H1 (cell line): ENCODE measurements around the gene DPEP1. TPM values are rescaled to one million over a fixed set of nuclear protein-coding genes. Genes with fewer than 3 reads are reported as not detected.

Experiments
- CTCF ChIA-PET: fragments of 300-600 bp; sonication (Branson Sonifier 250); formaldehyde crosslinking; loops from one replicate; lab custom pipeline; 2021; ENCODE audit not compliant: partially characterized antibody; lab: Charles Lee
- POLR2A ChIA-PET: fragments of 300-600 bp; sonication (Branson Sonifier 250); formaldehyde crosslinking; loops from one replicate; lab custom pipeline; 2021; ENCODE audit warnings: inconsistent platforms; ENCODE audit not compliant: partially characterized antibody; lab: Charles Lee
- DNase-seq, 2 experiments: peaks; one replicate each; pipeline versions ENCODE4 v3.0.0 to v3.0.0-alpha.2; 2010 to 2022; ENCODE audit warnings: low spot score in 2 of 2, low read depth in 1 of 2, mixed read lengths in 1 of 2
- FAIRE-seq: peaks from 2 replicates; lab custom pipeline; 2011; peaks lifted over from hg19 to GRCh38; lab: Jason Lieb, UNC
- H2AFZ ChIP-seq: 2 replicates; pipeline ENCODE4 v1.8.1; 2012; ENCODE audit warnings: low read length, inconsistent platforms
- H2AK5ac ChIP-seq: 2 replicates; pipeline ENCODE4 v1.6.1; 2013; ENCODE audit warnings: low read depth, low read length
- H2BK120ac ChIP-seq: replicated peaks from 2 replicates; pipeline ENCODE3; 2013; ENCODE audit warnings: low read depth, low read length, inconsistent platforms
- H2BK12ac ChIP-seq: 2 replicates; pipeline ENCODE4 v1.6.1; 2013; ENCODE audit warnings: low read depth, low read length
- H2BK15ac ChIP-seq: 2 replicates; pipeline ENCODE4 v1.6.1; 2013; ENCODE audit warnings: low read length
- H2BK20ac ChIP-seq: 2 replicates; pipeline ENCODE4 v1.6.1; 2013; ENCODE audit warnings: low read length
- H2BK5ac ChIP-seq: 2 replicates; pipeline ENCODE4 v1.6.1; 2013; ENCODE audit warnings: low read depth, low read length
- H3K14ac ChIP-seq: 2 replicates; pipeline ENCODE4 v1.6.1; 2013; ENCODE audit warnings: inconsistent platforms; ENCODE audit not compliant: insufficient read length
- H3K18ac ChIP-seq: 2 replicates; pipeline ENCODE4 v1.6.1; 2013; ENCODE audit warnings: low read length; ENCODE audit errors: extremely low read depth
- H3K23ac ChIP-seq: 2 replicates; pipeline ENCODE4 v1.6.1; 2013; ENCODE audit warnings: inconsistent platforms; ENCODE audit not compliant: insufficient read length
- H3K23me2 ChIP-seq: 2 replicates; pipeline ENCODE4 v1.6.1; 2013; ENCODE audit warnings: low read depth, low read length
- H3K27ac ChIP-seq: 2 replicates; pipeline ENCODE4 v1.6.1; 2011; ENCODE audit warnings: low read depth, low read length, inconsistent platforms
- H3K27me3 ChIP-seq, 4 experiments: replicated peaks in 1 of 4; 1 replicate in 1 of 4; 2 replicates in 3 of 4; pipeline versions ENCODE4 v1.6.1 to v1.8.1; 2011 to 2013; ENCODE audit warnings: low read length in 3 of 4, mild to moderate bottlenecking in 3 of 4, inconsistent platforms in 2 of 4, mixed read lengths in 2 of 4, moderate library complexity in 1 of 4; ENCODE audit not compliant: control insufficient read depth in 3 of 4, insufficient read depth in 3 of 4; ENCODE audit errors: extremely low read depth in 1 of 4
- H3K36me3 ChIP-seq, 4 experiments: 2 replicates each; pipeline versions ENCODE4 v1.6.1 to v1.8.1; 2011 to 2013; ENCODE audit warnings: mild to moderate bottlenecking in 4 of 4, low read length in 3 of 4, moderate library complexity in 2 of 4, control low read depth in 1 of 4, inconsistent platforms in 1 of 4; ENCODE audit not compliant: insufficient read depth in 4 of 4, control insufficient read depth in 2 of 4
- H3K4ac ChIP-seq: replicated peaks from 2 replicates; pipeline ENCODE3; 2013; ENCODE audit warnings: low read length, low read depth, mixed read lengths, inconsistent platforms; ENCODE audit not compliant: insufficient read length
- H3K4me1 ChIP-seq, 4 experiments: replicated peaks in 1 of 4; 1 replicate in 1 of 4; 2 replicates in 3 of 4; pipeline versions ENCODE4 v1.6.1 to v1.8.1; 2011 to 2013; ENCODE audit warnings: low read length in 3 of 4, inconsistent platforms in 2 of 4, mixed read lengths in 1 of 4; ENCODE audit not compliant: insufficient read depth in 4 of 4, control insufficient read depth in 3 of 4
- H3K4me2 ChIP-seq, 2 experiments: 2 replicates each; pipeline versions ENCODE4 v1.6.1 to v1.8.1; 2011 to 2013; ENCODE audit warnings: low read depth in 2 of 2, low read length in 2 of 2, control low read depth in 1 of 2, inconsistent platforms in 1 of 2, mild to moderate bottlenecking in 1 of 2; ENCODE audit not compliant: insufficient read depth in 1 of 2
- H3K4me3 ChIP-seq, 4 experiments: fragments of 200-600, 300-600 bp in 1 of 4; sonication (generic), shearing (Covaris generic), sonication (Bioruptor Twin) in 1 of 4; 2 replicates each; pipeline versions ENCODE4 v1.5.1 to v1.8.1; 2011 to 2016; ENCODE audit warnings: low read length in 4 of 4, low read depth in 3 of 4, control low read depth in 2 of 4, inconsistent platforms in 2 of 4, mild to moderate bottlenecking in 2 of 4, mixed read lengths in 1 of 4, moderate library complexity in 1 of 4; ENCODE audit not compliant: insufficient read depth in 2 of 4; ENCODE audit errors: extremely low read depth in 1 of 4
- H3K56ac ChIP-seq: replicated peaks from 2 replicates; pipeline ENCODE3; 2013; ENCODE audit warnings: low read depth, mild to moderate bottlenecking, mixed read lengths, low read length, inconsistent platforms; ENCODE audit not compliant: insufficient read length
- H3K79me1 ChIP-seq: 2 replicates; pipeline ENCODE4 v1.6.1; 2013; ENCODE audit warnings: low read depth, low read length, control low read depth
- H3K79me2 ChIP-seq, 2 experiments: 2 replicates each; pipeline versions ENCODE4 v1.6.1 to v1.8.1; 2012 to 2013; ENCODE audit warnings: low read length in 2 of 2, mild to moderate bottlenecking in 2 of 2, inconsistent platforms in 1 of 2; ENCODE audit not compliant: insufficient read depth in 2 of 2, control insufficient read depth in 1 of 2
- H3K9ac ChIP-seq, 4 experiments: replicated peaks in 1 of 4; 1 replicate in 1 of 4; 2 replicates in 3 of 4; pipeline versions ENCODE4 v1.6.1 to v1.8.1; 2011 to 2013; ENCODE audit warnings: low read depth in 3 of 4, low read length in 3 of 4, control low read depth in 2 of 4, mild to moderate bottlenecking in 2 of 4, moderate library complexity in 2 of 4, inconsistent platforms in 1 of 4; ENCODE audit errors: extremely low read depth in 1 of 4
- H3K9me3 ChIP-seq, 2 experiments: 2 replicates each; pipeline versions ENCODE4 v1.6.1 to v1.8.1; 2012 to 2013; ENCODE audit warnings: mild to moderate bottlenecking in 2 of 2, moderate library complexity in 2 of 2, control low read depth in 1 of 2, inconsistent platforms in 1 of 2, low read depth in 1 of 2, low read length in 1 of 2, mixed read lengths in 1 of 2; ENCODE audit not compliant: insufficient read depth in 2 of 2
- H4K20me1 ChIP-seq, 2 experiments: replicated peaks in 1 of 2; 2 replicates each; pipeline versions ENCODE3 to v1.8.1; 2011 to 2013; ENCODE audit warnings: inconsistent platforms in 2 of 2, low read length in 2 of 2, mild to moderate bottlenecking in 1 of 2; ENCODE audit not compliant: insufficient read depth in 2 of 2, control insufficient read depth in 1 of 2
- H4K5ac ChIP-seq: 2 replicates; pipeline ENCODE4 v1.6.1; 2013; ENCODE audit warnings: low read length, low read depth, mixed read lengths, inconsistent platforms; ENCODE audit not compliant: insufficient read length
- H4K8ac ChIP-seq: 2 replicates; pipeline ENCODE4 v1.8.0; 2013; ENCODE audit warnings: mild to moderate bottlenecking, moderate library complexity, low read length, inconsistent platforms; ENCODE audit not compliant: insufficient read depth; ENCODE audit errors: extremely low read depth
- H4K91ac ChIP-seq: replicated peaks from 2 replicates; pipeline ENCODE3; 2013; ENCODE audit warnings: low read length, mixed read lengths, inconsistent platforms; ENCODE audit not compliant: insufficient read length
- KDM1A ChIP-seq: fragments of 200-600, 300-600 bp; sonication (generic); IDR thresholded peaks from 2 replicates; pipeline ENCODE4 v1.7.1; 2016; ENCODE audit warnings: mild to moderate bottlenecking, low read length, borderline replicate concordance
- TAF1 ChIP-seq: IDR thresholded peaks from 2 replicates; pipeline ENCODE4 v1.6.1; 2011; ENCODE audit warnings: mild to moderate bottlenecking, low read depth, low read length
- TAF7 ChIP-seq: optimal IDR thresholded peaks from 2 replicates; pipeline ENCODE3; 2011; ENCODE audit warnings: low read depth, mild to moderate bottlenecking, inconsistent platforms, low read length, moderate library complexity, borderline replicate concordance
- WGBS, 2 experiments: shearing (Covaris generic) in 1 of 2; methylation state at CpG; one replicate each; pipeline versions ENCODE4 v1.1.6 to v1.1.7; 2013 to 2015; ENCODE audit warnings: low lambda C conversion rate in 2 of 2, mixed read lengths in 2 of 2, inconsistent platforms in 1 of 2, low coverage in 1 of 2, missing lambda C conversion rate in 1 of 2; ENCODE audit not compliant: insufficient replicate concordance in 2 of 2, insufficient coverage in 1 of 2, insufficient read length in 1 of 2; ENCODE audit errors: extremely low coverage in 1 of 2, missing lambda C conversion rate in 1 of 2; 5-methylcytosine and 5-hydroxymethylcytosine counted together
- polyA plus RNA-seq, 7 experiments: library from polyadenylated mRNA; depleted of rRNA in 3 of 7; stranded (reverse) in 5 of 7; unstranded in 2 of 7; fragments of >200 nt in 5 of 7; fragments of 200-250 nt in 2 of 7; gene quantifications; 1 replicate in 5 of 7; 2 replicates in 1 of 7; 4 replicates in 1 of 7; pipeline versions ENCODE4 v1.2.1 to v1.2.3, GENCODE V29; 2011 to 2013; ENCODE audit warnings: missing spikeins in 2 of 7, mixed read lengths in 2 of 7
- total RNA-seq: library from RNA; stranded (reverse); fragmentation: NEBNext Ultra II Directional; extraction: Animal tissue kit (Norgen Biotek cat#: 25700); gene quantifications from 2 replicates; pipeline ENCODE4 v1.2.1, GENCODE V29; 2021

DPEP1 gene
- total and polyA plus RNA-seq, 2 of the 8 experiments (the other 6 are each of a cell fraction or from before 2014, with no cell fraction given): 2.8 to 3.1 TPM

DNA sequence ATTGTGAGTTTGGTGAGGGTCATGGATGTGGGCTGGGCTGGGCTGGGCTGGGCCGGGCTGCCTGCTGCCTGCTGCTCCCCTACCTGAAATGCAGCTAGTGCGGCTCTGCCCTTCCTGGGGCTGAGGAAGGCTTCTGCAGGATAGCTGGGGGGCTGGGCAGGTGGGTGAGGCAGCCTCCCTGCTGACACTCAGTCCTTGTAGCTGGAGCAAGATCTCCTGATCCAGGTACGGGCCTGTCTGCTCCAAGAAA, 48.3 kb upstream of the DPEP1 start:
- H3K9ac ChIP-seq: no peak overlapping the region
- peak overlapping the region; percentile 82 for H2BK5ac ChIP-seq
- peaks cover 5 to 31% (median 9%) of the 10 kb centered on the region in 4 experiments for H3K4me1 ChIP-seq
- no peak overlapping the region for H3K14ac ChIP-seq
- no peak overlapping the region for H4K5ac ChIP-seq
- no peak overlapping the region for H2BK120ac ChIP-seq
- peak overlapping the region; percentile 91 for H3K4me2 ChIP-seq
- FAIRE-seq (no peak), DNase-seq (no peak)
- H2AFZ ChIP-seq: no peak overlapping the region
- H2AK5ac ChIP-seq: no peak overlapping the region
- H3K23ac ChIP-seq: no peak overlapping the region
- no peak overlapping the region for H2BK15ac ChIP-seq
- no peaks in the 10 kb centered on the region for H3K9me3 ChIP-seq
- H2BK12ac ChIP-seq: no peak overlapping the region
- peaks cover 28 to 30% of the 10 kb centered on the region in 2 experiments for H4K20me1 ChIP-seq
- peak; percentile 58 for TF ChIP-seq TAF7
- TF ChIP-seq TAF1: peak; percentile 50; the same call in 1 of the 2 replicates
- TF ChIP-seq KDM1A: no peak
- ChIA-PET POLR2A (interaction anchor here (0.9 to 5.5 kb wide), 24 partner anchors 8 to 318 kb away, joined by 3 to 63 read pairs (median 4); partner anchors contain the start of genes ANKRD11 and CPNE7), CTCF (interaction anchor here (0.8 to 1.9 kb wide), 11 partner anchors 8 to 273 kb away, joined by 3 to 9 read pairs (median 4); no protein-coding TSS in a partner anchor)
- H3K79me2 ChIP-seq: peaks cover 11 to 32% of the 10 kb centered on the region in 2 experiments
- peak overlapping the region in 3 of 4 experiments; percentile 35 to 69 (median 59); a peak in 7 of 8 replicates for H3K4me3 ChIP-seq
- H3K23me2 ChIP-seq: peaks cover 17% of the 10 kb centered on the region
- H3K18ac ChIP-seq: no peak overlapping the region
- peak overlapping the region; percentile 30; the same call in 1 of the 2 replicates for H3K27ac ChIP-seq
- peaks cover 3% of the 10 kb centered on the region for H3K79me1 ChIP-seq
- H4K8ac ChIP-seq: peak overlapping the region; percentile 74
- no peak overlapping the region for H4K91ac ChIP-seq
- H3K4ac ChIP-seq: no peak overlapping the region
- WGBS, 2 experiments: 14% methylated on average over 3 of the region's 3 CpGs; no CpG with 5 or more reads in 1 of the 2 experiments
- no peaks in the 10 kb centered on the region for H3K27me3 ChIP-seq
- H3K56ac ChIP-seq: no peak overlapping the region
- H2BK20ac ChIP-seq: no peak overlapping the region
- H3K36me3 ChIP-seq: peaks cover 21 to 37% (median 32%) of the 10 kb centered on the region in 4 experiments
